ENCODE data around the gene R3HDML. TPM values are rescaled to one million over a fixed set of nuclear protein-coding genes. Genes with fewer than 3 reads are reported as not detected.

Gene R3HDML
- total RNA-seq, 1 donor from 2014 or later, result not detected

GRCh38 chr20:44360221-44360620 lies 23.4 kb downstream of the R3HDML start:
- no peaks in the 10 kb centered on the region for H3K9me3 ChIP-seq
- H3K27me3 ChIP-seq (ENCODE audit: low read depth), result peaks cover 8% of the 10 kb centered on the region
- no peak for TF ChIP-seq CTCF (IDR thresholded peaks at IDR 0.05)
- H3K4me1 ChIP-seq, result peaks cover 6% of the 10 kb centered on the region
- ATAC-seq (no peak), DNase-seq (no peak)
- intact Hi-C loops (cut with DNase I), result no loop called here
- no peaks in the 10 kb centered on the region for H3K36me3 ChIP-seq
- H3K27ac ChIP-seq, result no peak overlapping the region
- no peak overlapping the region for H3K4me3 ChIP-seq

- no peaks in the 10 kb centered on the region for H3K36me3 ChIP-seq
- peaks cover 8% of the 10 kb centered on the region for H3K27me3 ChIP-seq (ENCODE audit: low read depth)
- H3K4me1 ChIP-seq, result peaks cover 6% of the 10 kb centered on the region
- no peak overlapping the region for H3K4me3 ChIP-seq
- no peak for ATAC-seq
- H3K27ac ChIP-seq, result no peak overlapping the region
- no peak for DNase-seq
- intact Hi-C loops (cut with DNase I), result no loop called here
- no peaks in the 10 kb centered on the region for H3K9me3 ChIP-seq
- TF ChIP-seq CTCF (IDR thresholded peaks at IDR 0.05), result no peak
Measured at GRCh38 chr20:44361021-44361420, 24.2 kb downstream of the R3HDML start.

- no peak for TF ChIP-seq CTCF (IDR thresholded peaks at IDR 0.05)
- ATAC-seq, result no peak
- Histone ChIP-seq H3K36me3 (no peaks in the 10 kb centered on the region), H3K4me3 (no peak overlapping the region), H3K27me3 (ENCODE audit: low read depth) (peaks cover 8% of the 10 kb centered on the region), H3K9me3 (no peaks in the 10 kb centered on the region), H3K27ac (no peak overlapping the region), H3K4me1 (peaks cover under 1% of the 10 kb centered on the region)
- intact Hi-C loops (cut with DNase I), result no loop called here
- DNase-seq, result no peak
Measured at GRCh38 chr20:44362466-44362940, 25.7 kb downstream of the R3HDML start.

GRCh38 chr20:44364068-44364467 lies 27.2 kb downstream of the R3HDML start:
- H3K27ac ChIP-seq, result no peak overlapping the region
- no peak for DNase-seq
- H3K9me3 ChIP-seq, result no peaks in the 10 kb centered on the region
- ATAC-seq, result no peak
- H3K4me1 ChIP-seq, result no peaks in the 10 kb centered on the region
- TF ChIP-seq CTCF (IDR thresholded peaks at IDR 0.05), result no peak
- no peaks in the 10 kb centered on the region for H3K36me3 ChIP-seq
- no peak overlapping the region for H3K4me3 ChIP-seq
- H3K27me3 ChIP-seq (ENCODE audit: low read depth), result peaks cover 8% of the 10 kb centered on the region
- intact Hi-C loops (cut with DNase I), result no loop called here

- no peak overlapping the region for H3K4me3 ChIP-seq
- H3K36me3 ChIP-seq, result no peaks in the 10 kb centered on the region
- H3K27ac ChIP-seq, result no peak overlapping the region
- TF ChIP-seq CTCF (IDR thresholded peaks at IDR 0.05), result no peak
- no peaks in the 10 kb centered on the region for H3K9me3 ChIP-seq
- H3K4me1 ChIP-seq, result no peaks in the 10 kb centered on the region
- no peak for ATAC-seq
- peaks cover 8% of the 10 kb centered on the region for H3K27me3 ChIP-seq (ENCODE audit: low read depth)
- intact Hi-C loops (cut with DNase I), result no loop called here
- DNase-seq, result no peak
Measured at GRCh38 chr20:44364780-44365179, 27.9 kb downstream of the R3HDML start.

GRCh38 chr20:44367746-44368145 lies 30.9 kb downstream of the R3HDML start:
- intact Hi-C loops (cut with DNase I), result no loop called here
- DNase-seq, result no peak

More at GRCh38 chr20:44367746-44368145, 30.9 kb downstream of the R3HDML start:
- H3K27me3 ChIP-seq (ENCODE audit: low read depth), result peaks cover 8% of the 10 kb centered on the region
- no peak overlapping the region for H3K4me3 ChIP-seq
- no peaks in the 10 kb centered on the region for H3K4me1 ChIP-seq
- no peaks in the 10 kb centered on the region for H3K9me3 ChIP-seq
- TF ChIP-seq CTCF (IDR thresholded peaks at IDR 0.05), result no peak
- no peak for ATAC-seq
- no peak overlapping the region for H3K27ac ChIP-seq
- no peaks in the 10 kb centered on the region for H3K36me3 ChIP-seq

Data from lower lobe of right lung (tissue), 2 donors.